ENCODE data around the gene CNTD1.
A peak's percentile ranks its signal among the peaks of the same experiment; 100 is the strongest.
"Not testable (repeated sequence)": the region's sequence is repeated elsewhere in the genome, so short reads cannot be mapped to it uniquely, and the experiment has no call there.

CNTD1 gene

DNA sequence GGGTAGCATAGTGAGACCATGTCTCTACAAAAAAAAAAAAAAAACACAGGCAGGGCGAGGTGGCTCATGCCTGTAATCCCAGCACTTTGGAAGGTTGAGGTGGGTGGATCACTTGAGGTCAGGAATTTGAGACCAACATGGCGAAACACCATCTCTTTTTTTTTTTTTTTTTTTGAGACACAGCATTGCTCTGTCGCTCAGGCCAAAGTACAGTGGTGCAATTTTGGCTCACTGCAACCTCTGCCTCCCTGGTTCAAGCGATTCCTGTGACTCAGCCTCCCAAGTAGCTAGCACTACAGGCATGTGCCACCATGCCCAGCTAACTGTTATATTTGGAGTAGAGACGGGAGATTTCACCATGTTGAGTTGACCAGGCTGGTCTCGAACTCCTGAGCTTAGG, 32.5 kb upstream of the CNTD1 start:
- no peak overlapping the region for H3K4me3 ChIP-seq (ENCODE audit: low read depth in 1 of 5, low read length in 5 of 5)
- H3K36me3 ChIP-seq (ENCODE audit: control insufficient read depth in 5 of 5, insufficient read depth in 5 of 5, low read length in 5 of 5), result no peaks in the 10 kb centered on the region
- H3K27ac ChIP-seq (ENCODE audit: low read depth, low read length), result no peak overlapping the region
- H3K27me3 ChIP-seq (ENCODE audit: control insufficient read depth in 5 of 5, insufficient read depth in 4 of 5, low read length in 5 of 5), result no peaks in the 10 kb centered on the region
- no peaks in the 10 kb centered on the region for H3K9me3 ChIP-seq (ENCODE audit: control insufficient read depth in 5 of 5, low read length in 5 of 5)
- peaks cover 7 to 30% (median 24%) of the 10 kb centered on the region in 5 donors for H3K4me1 ChIP-seq (ENCODE audit: control insufficient read depth in 5 of 5, insufficient read depth in 5 of 5, low read length in 5 of 5)
- no peak overlapping the region for H3K9ac ChIP-seq (ENCODE audit: low read length in 5 of 5)

DNA sequence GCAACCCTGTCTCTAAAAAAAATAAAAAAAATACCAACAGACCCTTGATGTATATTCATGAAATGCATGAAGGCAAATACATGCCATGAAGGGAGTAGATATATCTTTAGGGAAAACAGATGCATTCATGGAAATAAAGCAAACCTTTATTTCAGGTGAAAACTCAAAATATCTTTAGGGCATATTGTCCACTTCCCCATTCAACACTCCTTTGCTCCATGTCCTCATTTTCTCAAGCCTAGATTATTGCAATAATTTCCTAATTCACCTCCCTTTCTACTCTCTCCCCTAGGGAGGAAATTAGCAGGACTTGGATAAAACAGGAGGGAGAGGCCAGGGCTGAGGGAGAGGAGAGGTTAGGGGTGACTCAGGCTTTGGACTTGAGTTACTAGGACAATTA, 31.1 kb upstream of the CNTD1 start:
- no peaks in the 10 kb centered on the region for H3K27me3 ChIP-seq (ENCODE audit: control insufficient read depth in 5 of 5, insufficient read depth in 4 of 5, low read length in 5 of 5)
- H3K9me3 ChIP-seq (ENCODE audit: control insufficient read depth in 5 of 5, low read length in 5 of 5), result no peaks in the 10 kb centered on the region
- peaks cover 4 to 19% (median 11%) of the 10 kb centered on the region in 5 donors for H3K4me1 ChIP-seq (ENCODE audit: control insufficient read depth in 5 of 5, insufficient read depth in 5 of 5, low read length in 5 of 5)
- no peak overlapping the region for H3K4me3 ChIP-seq (ENCODE audit: low read depth in 1 of 5, low read length in 5 of 5)
- H3K36me3 ChIP-seq (ENCODE audit: control insufficient read depth in 5 of 5, insufficient read depth in 5 of 5, low read length in 5 of 5), result no peaks in the 10 kb centered on the region
- no peak overlapping the region for H3K27ac ChIP-seq (ENCODE audit: low read depth, low read length)
- peak overlapping the region in 1 of 5 donors; percentile 21 for H3K9ac ChIP-seq (ENCODE audit: low read length in 5 of 5)

DNA sequence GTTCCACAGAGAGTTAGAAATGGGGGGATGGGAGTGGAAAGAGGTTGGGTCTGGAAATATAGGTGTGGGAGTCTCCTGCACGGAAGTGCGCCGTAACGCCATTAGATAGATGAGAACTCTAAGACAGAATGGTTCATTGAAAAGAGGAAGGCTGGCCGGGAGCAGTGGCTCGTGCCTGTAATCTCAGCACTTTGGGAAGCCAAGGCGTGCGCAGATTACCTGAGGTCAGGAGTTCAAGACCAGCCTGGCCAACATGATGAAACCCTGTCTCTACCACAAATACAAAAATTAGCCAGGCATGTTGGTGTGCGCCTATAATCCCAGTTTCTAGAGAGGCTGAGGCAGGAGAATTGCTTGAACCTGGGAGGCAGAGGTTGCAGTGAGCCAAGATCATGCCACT, 30.7 kb upstream of the CNTD1 start:
- H3K9me3 ChIP-seq (ENCODE audit: control insufficient read depth in 5 of 5, low read length in 5 of 5); H3K36me3 ChIP-seq (ENCODE audit: control insufficient read depth in 5 of 5, insufficient read depth in 5 of 5, low read length in 5 of 5); H3K9ac ChIP-seq (ENCODE audit: low read length in 5 of 5); H3K27me3 ChIP-seq (ENCODE audit: control insufficient read depth in 5 of 5, insufficient read depth in 4 of 5, low read length in 5 of 5); H3K4me3 ChIP-seq (ENCODE audit: low read depth in 1 of 5, low read length in 5 of 5); H3K27ac ChIP-seq (ENCODE audit: low read depth, low read length): not testable (repeated sequence)
- H3K4me1 ChIP-seq (ENCODE audit: control insufficient read depth in 5 of 5, insufficient read depth in 5 of 5, low read length in 5 of 5), result peaks cover 4 to 18% (median 11%) of the 10 kb centered on the region in 5 donors

DNA sequence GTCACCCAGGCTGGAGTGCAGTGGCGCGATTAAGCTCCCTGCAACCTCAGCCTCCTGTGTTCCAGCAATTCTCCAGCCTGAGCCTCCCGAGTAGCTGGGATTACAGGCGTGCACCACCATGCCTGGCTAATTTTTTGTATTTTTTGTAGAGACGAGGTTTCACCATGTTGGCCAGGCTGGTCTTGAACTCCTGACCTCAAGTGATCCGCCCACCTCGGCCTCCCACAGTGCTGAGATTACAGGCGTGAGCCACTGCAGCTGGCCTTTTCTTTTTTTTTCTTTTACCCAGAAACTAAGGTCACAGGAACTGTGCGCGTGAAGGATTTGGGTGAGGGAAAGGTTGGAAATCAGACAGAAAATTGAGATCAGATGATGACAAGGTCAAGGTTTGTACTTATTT, 28.7 kb upstream of the CNTD1 start:
- H3K9me3 ChIP-seq (ENCODE audit: control insufficient read depth in 5 of 5, low read length in 5 of 5); H3K4me3 ChIP-seq (ENCODE audit: low read depth in 1 of 5, low read length in 5 of 5); H3K27me3 ChIP-seq (ENCODE audit: control insufficient read depth in 5 of 5, insufficient read depth in 4 of 5, low read length in 5 of 5); H3K27ac ChIP-seq (ENCODE audit: low read depth, low read length); H3K9ac ChIP-seq (ENCODE audit: low read length in 5 of 5); H3K36me3 ChIP-seq (ENCODE audit: control insufficient read depth in 5 of 5, insufficient read depth in 5 of 5, low read length in 5 of 5): not testable (repeated sequence)
- H3K4me1 ChIP-seq (ENCODE audit: control insufficient read depth in 5 of 5, insufficient read depth in 5 of 5, low read length in 5 of 5), result peaks cover 0 to 18% (median 14%) of the 10 kb centered on the region in 5 donors

DNA sequence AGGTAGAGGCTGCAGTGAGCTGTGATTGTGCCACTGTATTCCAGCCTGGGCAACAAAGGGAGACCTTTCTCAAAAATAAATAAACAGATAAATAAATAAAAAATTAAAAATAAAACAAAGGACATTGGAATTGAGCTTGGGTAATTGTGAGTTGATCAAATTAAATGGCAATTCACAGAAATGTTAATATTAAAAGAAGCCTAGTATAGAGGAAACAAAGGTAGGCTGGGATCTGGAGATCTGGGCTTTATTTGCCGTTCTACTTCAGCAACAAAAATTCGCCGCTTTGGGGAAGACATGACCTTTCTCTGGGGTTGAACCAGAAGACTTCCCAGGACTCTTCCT, 25.7 kb upstream of the CNTD1 start:
- H3K36me3 ChIP-seq (ENCODE audit: control insufficient read depth in 5 of 5, insufficient read depth in 5 of 5, low read length in 5 of 5), result peaks cover 5 to 28% (median 21%) of the 10 kb centered on the region in 5 donors
- peaks cover 0 to 18% (median 14%) of the 10 kb centered on the region in 5 donors for H3K4me1 ChIP-seq (ENCODE audit: control insufficient read depth in 5 of 5, insufficient read depth in 5 of 5, low read length in 5 of 5)
- no peaks in the 10 kb centered on the region for H3K9me3 ChIP-seq (ENCODE audit: control insufficient read depth in 5 of 5, low read length in 5 of 5)
- no peaks in the 10 kb centered on the region for H3K27me3 ChIP-seq (ENCODE audit: control insufficient read depth in 5 of 5, insufficient read depth in 4 of 5, low read length in 5 of 5)
- peak overlapping the region; percentile 73 for H3K27ac ChIP-seq (ENCODE audit: low read depth, low read length)
- peak overlapping the region; percentile 92 to 97 (median 94) for H3K9ac ChIP-seq (ENCODE audit: low read length in 5 of 5)
- H3K4me3 ChIP-seq (ENCODE audit: low read depth in 1 of 5, low read length in 5 of 5), result peak overlapping the region; percentile 90 to 100 (median 98)

DNA sequence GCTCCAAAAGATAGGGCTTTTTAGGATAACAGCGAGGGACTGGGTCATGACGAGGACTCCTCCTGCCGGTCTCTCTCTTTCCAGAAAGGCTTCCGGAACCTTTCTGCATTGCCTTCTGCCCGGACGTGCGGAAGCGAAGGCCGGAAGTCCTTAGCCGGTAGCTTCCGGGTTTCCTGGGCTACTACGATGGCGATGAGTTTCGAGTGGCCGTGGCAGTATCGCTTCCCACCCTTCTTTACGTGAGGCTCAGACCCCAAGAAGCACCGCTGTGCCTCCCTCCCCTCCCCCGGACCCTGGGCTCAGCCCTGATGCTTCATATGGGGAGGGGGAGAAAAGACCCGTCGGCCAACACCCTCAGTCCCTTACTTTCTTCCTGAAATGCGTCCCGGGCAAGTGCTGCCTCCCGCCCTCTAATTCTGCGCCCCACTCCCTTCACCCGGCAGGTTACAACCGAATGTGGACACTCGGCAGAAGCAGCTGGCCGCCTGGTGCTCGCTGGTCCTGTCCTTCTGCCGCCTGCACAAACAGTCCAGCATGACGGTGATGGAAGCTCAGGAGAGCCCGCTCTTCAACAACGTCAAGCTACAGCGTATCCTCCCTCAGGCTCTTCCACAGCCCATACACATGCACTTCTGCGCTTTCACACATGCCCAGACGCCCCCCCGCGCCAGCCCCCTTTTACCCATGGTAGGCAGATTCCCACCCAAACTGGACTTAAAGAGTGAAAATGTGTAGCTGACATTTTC, 25.2 kb upstream of the CNTD1 start, which contains the start of gene VPS25:
Gene VPS25 (plus strand): TSS at position 160 of the 746 bp plus-strand sequence. CDS start 27 bp downstream, at position 187.
- Histone ChIP-seq H3K4me1 (ENCODE audit: control insufficient read depth in 5 of 5, insufficient read depth in 5 of 5, low read length in 5 of 5) (peaks cover 0 to 18% (median 14%) of the 10 kb centered on the region in 5 donors), H3K9ac (ENCODE audit: low read length in 5 of 5) (peak within 1 kb of the TSS; percentile 92 to 97 (median 94)), H3K27ac (ENCODE audit: low read depth, low read length) (peak within 1 kb of the TSS; percentile 73), H3K36me3 (ENCODE audit: control insufficient read depth in 5 of 5, insufficient read depth in 5 of 5, low read length in 5 of 5) (peaks cover 5 to 34% (median 26%) of the 10 kb centered on the region in 5 donors), H3K9me3 (ENCODE audit: control insufficient read depth in 5 of 5, low read length in 5 of 5) (no peaks in the 10 kb centered on the region), H3K4me3 (ENCODE audit: low read depth in 1 of 5, low read length in 5 of 5) (peak within 1 kb of the TSS; percentile 90 to 100 (median 98)), H3K27me3 (ENCODE audit: control insufficient read depth in 5 of 5, insufficient read depth in 4 of 5, low read length in 5 of 5) (no peaks in the 10 kb centered on the region)

DNA sequence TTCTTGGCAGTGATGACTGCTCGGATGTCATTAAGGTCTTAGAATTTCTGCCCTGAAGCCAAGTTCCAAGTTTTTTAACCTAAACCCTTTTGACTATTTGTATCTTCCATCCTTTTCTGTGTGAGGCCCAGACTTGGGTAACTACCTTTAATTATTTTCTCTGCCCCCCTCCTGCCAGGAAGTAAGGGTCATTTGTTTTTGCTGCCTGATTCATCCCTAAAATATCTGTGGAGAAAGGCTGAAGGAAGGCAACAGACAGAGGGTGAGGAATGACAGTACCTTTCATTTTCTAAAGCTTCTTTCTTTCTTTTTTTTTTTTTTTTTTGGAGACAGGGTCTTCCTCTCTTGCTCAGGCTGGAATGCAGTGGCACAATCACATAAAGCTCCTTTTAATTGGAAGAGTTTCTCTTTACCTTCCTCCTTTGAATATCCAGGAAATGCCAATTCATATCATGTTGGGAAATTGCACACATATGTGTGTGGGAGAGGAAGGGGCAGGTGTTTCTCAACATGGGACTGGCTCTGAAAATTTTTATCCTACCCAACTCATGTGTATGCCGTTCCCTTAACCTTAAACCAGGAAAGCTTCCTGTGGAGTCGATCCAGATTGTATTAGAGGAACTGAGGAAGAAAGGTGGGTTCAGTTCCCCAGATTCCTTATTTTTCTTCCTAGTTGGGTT, 24.5 kb upstream of the CNTD1 start:
- H3K9ac ChIP-seq (ENCODE audit: low read length in 5 of 5), result peak overlapping the region; percentile 53 to 97 (median 92)
- no peaks in the 10 kb centered on the region for H3K9me3 ChIP-seq (ENCODE audit: control insufficient read depth in 5 of 5, low read length in 5 of 5)
- peaks cover 0 to 5% (median 0%) of the 10 kb centered on the region in 5 donors for H3K27me3 ChIP-seq (ENCODE audit: control insufficient read depth in 5 of 5, insufficient read depth in 4 of 5, low read length in 5 of 5)
- peak overlapping the region; percentile 73 for H3K27ac ChIP-seq (ENCODE audit: low read depth, low read length)
- peaks cover 0 to 18% (median 14%) of the 10 kb centered on the region in 5 donors for H3K4me1 ChIP-seq (ENCODE audit: control insufficient read depth in 5 of 5, insufficient read depth in 5 of 5, low read length in 5 of 5)
- H3K4me3 ChIP-seq (ENCODE audit: low read depth in 1 of 5, low read length in 5 of 5), result peak overlapping the region; percentile 90 to 100 (median 98)
- H3K36me3 ChIP-seq (ENCODE audit: control insufficient read depth in 5 of 5, insufficient read depth in 5 of 5, low read length in 5 of 5), result peaks cover 5 to 41% (median 33%) of the 10 kb centered on the region in 5 donors

DNA sequence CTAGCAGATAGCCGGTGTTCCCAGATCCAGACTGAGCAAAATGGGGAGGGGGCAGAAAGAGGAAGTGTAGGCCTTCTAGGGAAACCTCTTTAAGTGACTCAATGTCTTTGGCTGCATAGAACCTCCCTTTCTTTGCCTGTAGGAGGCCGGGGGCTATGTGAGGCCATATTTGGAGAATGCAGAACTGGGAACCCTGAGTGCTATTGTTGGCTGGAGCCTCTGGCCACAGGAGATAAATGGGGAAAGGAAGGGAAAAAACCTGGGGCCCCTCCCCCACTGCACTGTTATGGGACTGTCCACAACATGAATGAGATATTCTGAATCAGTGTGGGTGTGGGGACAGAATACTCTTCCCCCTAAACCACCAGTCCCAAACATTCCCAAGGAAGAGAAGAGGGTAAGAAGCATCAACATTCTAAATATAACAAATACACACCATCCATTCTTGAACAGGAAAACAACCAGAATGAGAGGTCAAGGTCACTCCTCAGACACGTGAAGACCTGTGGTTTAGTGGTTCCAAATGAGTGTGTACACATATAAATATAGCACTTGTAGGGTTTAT, 23.0 kb upstream of the CNTD1 start:
- Histone ChIP-seq H3K9me3 (ENCODE audit: control insufficient read depth in 5 of 5, low read length in 5 of 5) (no peaks in the 10 kb centered on the region), H3K27ac (ENCODE audit: low read depth, low read length) (no peak overlapping the region), H3K9ac (ENCODE audit: low read length in 5 of 5) (no peak overlapping the region), H3K27me3 (ENCODE audit: control insufficient read depth in 5 of 5, insufficient read depth in 4 of 5, low read length in 5 of 5) (peaks cover 0 to 9% (median 1%) of the 10 kb centered on the region in 5 donors), H3K4me1 (ENCODE audit: control insufficient read depth in 5 of 5, insufficient read depth in 5 of 5, low read length in 5 of 5) (peaks cover 0 to 24% (median 20%) of the 10 kb centered on the region in 5 donors), H3K4me3 (ENCODE audit: low read depth in 1 of 5, low read length in 5 of 5) (no peak overlapping the region), H3K36me3 (ENCODE audit: control insufficient read depth in 5 of 5, insufficient read depth in 5 of 5, low read length in 5 of 5) (peaks cover 5 to 48% (median 36%) of the 10 kb centered on the region in 5 donors)

DNA sequence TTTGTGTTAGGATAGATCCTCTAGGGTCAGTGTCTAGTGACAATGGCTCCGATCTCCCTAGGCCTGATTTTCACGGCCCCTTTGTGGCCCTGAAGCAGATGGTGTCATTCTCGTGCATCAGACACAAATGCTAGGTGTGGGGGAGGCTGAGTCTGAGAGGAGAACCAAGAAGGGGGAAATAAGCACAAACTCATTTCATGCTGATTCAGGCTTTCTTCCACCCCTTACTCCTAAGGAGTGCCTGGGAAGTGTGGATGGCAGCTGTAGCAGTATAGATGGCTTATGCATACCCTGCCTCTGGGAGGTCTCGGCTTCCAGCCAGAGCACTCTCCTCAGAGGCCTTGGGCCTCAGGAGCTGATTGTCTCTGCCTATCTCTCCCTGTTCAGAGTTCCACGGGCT, 20.1 kb upstream of the CNTD1 start:
- peaks cover 0 to 23% (median 21%) of the 10 kb centered on the region in 5 donors for H3K4me1 ChIP-seq (ENCODE audit: control insufficient read depth in 5 of 5, insufficient read depth in 5 of 5, low read length in 5 of 5)
- H3K27ac ChIP-seq (ENCODE audit: low read depth, low read length), result no peak overlapping the region
- peaks cover 23 to 39% (median 30%) of the 10 kb centered on the region in 5 donors for H3K27me3 ChIP-seq (ENCODE audit: control insufficient read depth in 5 of 5, insufficient read depth in 4 of 5, low read length in 5 of 5)
- peaks cover 5 to 48% (median 36%) of the 10 kb centered on the region in 5 donors for H3K36me3 ChIP-seq (ENCODE audit: control insufficient read depth in 5 of 5, insufficient read depth in 5 of 5, low read length in 5 of 5)
- H3K9me3 ChIP-seq (ENCODE audit: control insufficient read depth in 5 of 5, low read length in 5 of 5), result no peaks in the 10 kb centered on the region
- H3K9ac ChIP-seq (ENCODE audit: low read length in 5 of 5), result no peak overlapping the region
- H3K4me3 ChIP-seq (ENCODE audit: low read depth in 1 of 5, low read length in 5 of 5), result no peak overlapping the region
